Measurements from ENCODE around the gene DHRS9.

DNA sequence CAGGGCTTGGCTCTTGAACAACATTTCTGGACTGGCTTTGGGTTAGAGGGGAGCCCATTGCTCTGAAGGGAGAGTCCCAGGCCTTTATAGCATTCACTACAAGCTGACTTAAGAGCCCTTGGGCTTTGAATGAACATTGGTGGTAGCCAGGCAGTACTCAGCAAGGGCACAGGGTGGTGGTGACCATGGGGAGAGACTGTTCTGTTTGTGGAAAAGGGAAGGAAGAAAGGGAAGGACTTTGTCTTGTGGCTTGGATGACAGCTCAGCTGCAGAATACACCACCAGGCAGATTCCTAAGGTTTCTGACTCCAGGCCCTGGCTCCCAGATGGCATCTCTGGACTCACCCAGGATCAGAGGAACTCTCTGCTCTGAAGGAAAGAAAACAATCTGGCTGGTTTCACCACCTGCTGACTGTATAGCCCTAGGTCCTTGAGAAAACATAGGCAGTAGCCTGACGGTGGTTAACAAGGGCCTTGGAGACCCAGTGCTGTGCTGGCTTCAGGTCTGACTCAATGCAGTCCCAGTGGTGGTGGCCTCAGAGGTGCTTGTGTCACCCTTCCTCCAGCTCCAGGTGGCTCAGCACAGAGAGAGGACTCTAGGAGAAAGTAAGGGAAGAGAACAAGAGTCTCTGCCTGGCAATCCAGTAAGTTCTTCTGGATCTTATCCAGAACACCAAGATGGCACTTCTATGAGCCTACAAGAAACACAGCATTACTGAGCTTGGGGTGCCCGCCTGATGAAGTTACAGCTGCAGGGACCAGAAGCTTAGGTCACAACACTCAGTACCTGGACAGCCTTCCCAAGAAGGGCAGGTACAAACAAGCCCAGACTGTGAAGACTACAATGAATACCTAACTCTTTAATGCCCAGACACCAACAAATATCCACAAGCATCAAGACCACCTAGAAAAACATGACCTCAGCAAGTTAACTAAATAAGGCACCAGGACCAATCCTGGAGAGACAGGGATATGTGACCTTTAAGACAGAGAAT is 21.8 kb upstream of the DHRS9 start:
- no peak for TF ChIP-seq ZNF837 (tag by site-specific recombination; IDR thresholded peaks at IDR 0.05)
- TF ChIP-seq, protein P1, sequence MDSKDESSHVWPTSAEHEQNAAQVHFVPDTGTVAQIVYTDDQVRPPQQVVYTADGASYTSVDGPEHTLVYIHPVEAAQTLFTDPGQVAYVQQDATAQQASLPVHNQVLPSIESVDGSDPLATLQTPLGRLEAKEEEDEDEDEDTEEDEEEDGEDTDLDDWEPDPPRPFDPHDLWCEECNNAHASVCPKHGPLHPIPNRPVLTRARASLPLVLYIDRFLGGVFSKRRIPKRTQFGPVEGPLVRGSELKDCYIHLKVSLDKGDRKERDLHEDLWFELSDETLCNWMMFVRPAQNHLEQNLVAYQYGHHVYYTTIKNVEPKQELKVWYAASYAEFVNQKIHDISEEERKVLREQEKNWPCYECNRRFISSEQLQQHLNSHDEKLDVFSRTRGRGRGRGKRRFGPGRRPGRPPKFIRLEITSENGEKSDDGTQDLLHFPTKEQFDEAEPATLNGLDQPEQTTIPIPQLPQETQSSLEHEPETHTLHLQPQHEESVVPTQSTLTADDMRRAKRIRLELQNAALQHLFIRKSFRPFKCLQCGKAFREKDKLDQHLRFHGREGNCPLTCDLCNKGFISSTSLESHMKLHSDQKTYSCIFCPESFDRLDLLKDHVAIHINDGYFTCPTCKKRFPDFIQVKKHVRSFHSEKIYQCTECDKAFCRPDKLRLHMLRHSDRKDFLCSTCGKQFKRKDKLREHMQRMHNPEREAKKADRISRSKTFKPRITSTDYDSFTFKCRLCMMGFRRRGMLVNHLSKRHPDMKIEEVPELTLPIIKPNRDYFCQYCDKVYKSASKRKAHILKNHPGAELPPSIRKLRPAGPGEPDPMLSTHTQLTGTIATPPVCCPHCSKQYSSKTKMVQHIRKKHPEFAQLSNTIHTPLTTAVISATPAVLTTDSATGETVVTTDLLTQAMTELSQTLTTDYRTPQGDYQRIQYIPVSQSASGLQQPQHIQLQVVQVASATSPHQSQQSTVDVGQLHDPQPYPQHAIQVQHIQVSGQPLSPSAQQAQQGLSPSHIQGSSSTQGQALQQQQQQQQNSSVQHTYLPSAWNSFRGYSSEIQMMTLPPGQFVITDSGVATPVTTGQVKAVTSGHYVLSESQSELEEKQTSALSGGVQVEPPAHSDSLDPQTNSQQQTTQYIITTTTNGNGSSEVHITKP (tag by site-specific recombination; IDR thresholded peaks at IDR 0.05): no peak
- TF ChIP-seq SETDB1 (IDR thresholded peaks at IDR 0.05; ENCODE audit: insufficient read length, low read length): no peak
- TF ChIP-seq, protein P2, sequence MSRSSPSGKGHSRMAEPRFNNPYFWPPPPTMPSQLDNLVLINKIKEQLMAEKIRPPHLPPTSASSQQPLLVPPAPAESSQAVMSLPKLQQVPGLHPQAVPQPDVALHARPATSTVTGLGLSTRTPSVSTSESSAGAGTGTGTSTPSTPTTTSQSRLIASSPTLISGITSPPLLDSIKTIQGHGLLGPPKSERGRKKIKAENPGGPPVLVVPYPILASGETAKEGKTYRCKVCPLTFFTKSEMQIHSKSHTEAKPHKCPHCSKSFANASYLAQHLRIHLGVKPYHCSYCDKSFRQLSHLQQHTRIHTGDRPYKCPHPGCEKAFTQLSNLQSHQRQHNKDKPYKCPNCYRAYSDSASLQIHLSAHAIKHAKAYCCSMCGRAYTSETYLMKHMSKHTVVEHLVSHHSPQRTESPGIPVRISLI (tag by site-specific recombination; IDR thresholded peaks at IDR 0.05): no peak
- TF ChIP-seq, protein P3, sequence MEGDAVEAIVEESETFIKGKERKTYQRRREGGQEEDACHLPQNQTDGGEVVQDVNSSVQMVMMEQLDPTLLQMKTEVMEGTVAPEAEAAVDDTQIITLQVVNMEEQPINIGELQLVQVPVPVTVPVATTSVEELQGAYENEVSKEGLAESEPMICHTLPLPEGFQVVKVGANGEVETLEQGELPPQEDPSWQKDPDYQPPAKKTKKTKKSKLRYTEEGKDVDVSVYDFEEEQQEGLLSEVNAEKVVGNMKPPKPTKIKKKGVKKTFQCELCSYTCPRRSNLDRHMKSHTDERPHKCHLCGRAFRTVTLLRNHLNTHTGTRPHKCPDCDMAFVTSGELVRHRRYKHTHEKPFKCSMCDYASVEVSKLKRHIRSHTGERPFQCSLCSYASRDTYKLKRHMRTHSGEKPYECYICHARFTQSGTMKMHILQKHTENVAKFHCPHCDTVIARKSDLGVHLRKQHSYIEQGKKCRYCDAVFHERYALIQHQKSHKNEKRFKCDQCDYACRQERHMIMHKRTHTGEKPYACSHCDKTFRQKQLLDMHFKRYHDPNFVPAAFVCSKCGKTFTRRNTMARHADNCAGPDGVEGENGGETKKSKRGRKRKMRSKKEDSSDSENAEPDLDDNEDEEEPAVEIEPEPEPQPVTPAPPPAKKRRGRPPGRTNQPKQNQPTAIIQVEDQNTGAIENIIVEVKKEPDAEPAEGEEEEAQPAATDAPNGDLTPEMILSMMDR (tag by site-specific recombination; IDR thresholded peaks at IDR 0.05): no peak
- no peak for TF ChIP-seq ZSCAN23 (tag by site-specific recombination; IDR thresholded peaks at IDR 0.05)
- TF ChIP-seq RBAK (tag by site-specific recombination; IDR thresholded peaks at IDR 0.05): no peak
- TF ChIP-seq, protein P4, sequence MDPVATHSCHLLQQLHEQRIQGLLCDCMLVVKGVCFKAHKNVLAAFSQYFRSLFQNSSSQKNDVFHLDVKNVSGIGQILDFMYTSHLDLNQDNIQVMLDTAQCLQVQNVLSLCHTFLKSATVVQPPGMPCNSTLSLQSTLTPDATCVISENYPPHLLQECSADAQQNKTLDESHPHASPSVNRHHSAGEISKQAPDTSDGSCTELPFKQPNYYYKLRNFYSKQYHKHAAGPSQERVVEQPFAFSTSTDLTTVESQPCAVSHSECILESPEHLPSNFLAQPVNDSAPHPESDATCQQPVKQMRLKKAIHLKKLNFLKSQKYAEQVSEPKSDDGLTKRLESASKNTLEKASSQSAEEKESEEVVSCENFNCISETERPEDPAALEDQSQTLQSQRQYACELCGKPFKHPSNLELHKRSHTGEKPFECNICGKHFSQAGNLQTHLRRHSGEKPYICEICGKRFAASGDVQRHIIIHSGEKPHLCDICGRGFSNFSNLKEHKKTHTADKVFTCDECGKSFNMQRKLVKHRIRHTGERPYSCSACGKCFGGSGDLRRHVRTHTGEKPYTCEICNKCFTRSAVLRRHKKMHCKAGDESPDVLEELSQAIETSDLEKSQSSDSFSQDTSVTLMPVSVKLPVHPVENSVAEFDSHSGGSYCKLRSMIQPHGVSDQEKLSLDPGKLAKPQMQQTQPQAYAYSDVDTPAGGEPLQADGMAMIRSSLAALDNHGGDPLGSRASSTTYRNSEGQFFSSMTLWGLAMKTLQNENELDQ (tag by site-specific recombination; IDR thresholded peaks at IDR 0.05; ENCODE audit: low read depth): no peak
- TF ChIP-seq ZNF76 (tag by site-specific recombination; IDR thresholded peaks at IDR 0.05; ENCODE audit: borderline replicate concordance, low read depth): no peak
- no peak for TF ChIP-seq YY2 (tag by site-specific recombination; IDR thresholded peaks at IDR 0.05)
- no peak for TF ChIP-seq ZBTB21 (tag by site-specific recombination; IDR thresholded peaks at IDR 0.05)
- TF ChIP-seq, protein P5, sequence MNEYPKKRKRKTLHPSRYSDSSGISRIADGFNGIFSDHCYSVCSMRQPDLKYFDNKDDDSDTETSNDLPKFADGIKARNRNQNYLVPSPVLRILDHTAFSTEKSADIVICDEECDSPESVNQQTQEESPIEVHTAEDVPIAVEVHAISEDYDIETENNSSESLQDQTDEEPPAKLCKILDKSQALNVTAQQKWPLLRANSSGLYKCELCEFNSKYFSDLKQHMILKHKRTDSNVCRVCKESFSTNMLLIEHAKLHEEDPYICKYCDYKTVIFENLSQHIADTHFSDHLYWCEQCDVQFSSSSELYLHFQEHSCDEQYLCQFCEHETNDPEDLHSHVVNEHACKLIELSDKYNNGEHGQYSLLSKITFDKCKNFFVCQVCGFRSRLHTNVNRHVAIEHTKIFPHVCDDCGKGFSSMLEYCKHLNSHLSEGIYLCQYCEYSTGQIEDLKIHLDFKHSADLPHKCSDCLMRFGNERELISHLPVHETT (tag by site-specific recombination; IDR thresholded peaks at IDR 0.05): no peak

Measured in HEK293 (cell line).